Gastroesophageal sphincter (tissue), 4 donors: ENCODE measurements around the gene NELL1. TPM values are rescaled to one million over a fixed set of nuclear protein-coding genes. Genes with fewer than 3 reads are reported as not detected.

Experiments
- ATAC-seq: fragments of 150-250 bp; one replicate; pipeline ENCODE4 v1.9.1; 2016; ENCODE audit warnings: mild to moderate bottlenecking, moderate library complexity
- H3K27ac ChIP-seq, 4 donors: fragments of 200-600 bp; sonication (generic) in 3 of 4; 1 replicate in 3 of 4; 2 replicates in 1 of 4; pipeline ENCODE4 v1.5.1; 2016 to 2019
- H3K27me3 ChIP-seq: fragments of 200-600 bp; sonication (generic); one replicate; pipeline ENCODE4 v1.5.1; 2019
- H3K36me3 ChIP-seq, 2 donors: fragments of 200-600 bp; sonication (generic); one replicate each; pipeline ENCODE4 v1.5.1; 2019; ENCODE audit warnings: control low read depth in 1 of 2
- H3K4me1 ChIP-seq, 3 donors: fragments of 200-600 bp; sonication (generic); 1 replicate in 2 of 3; 2 replicates in 1 of 3; pipeline ENCODE4 v1.5.1; 2016 to 2019; ENCODE audit warnings: control low read depth in 2 of 3
- H3K4me3 ChIP-seq, 2 donors: fragments of 200-600 bp; sonication (generic); one replicate each; pipeline ENCODE4 v1.5.1; 2019; ENCODE audit warnings: mild to moderate bottlenecking in 1 of 2, moderate library complexity in 1 of 2
- H3K9me3 ChIP-seq, 3 donors: fragments of 200-600 bp; sonication (generic); one replicate each; pipeline ENCODE4 v1.5.1; 2017 to 2019; ENCODE audit warnings: control low read depth in 2 of 3
- EP300 ChIP-seq: sonication (generic); formaldehyde crosslinking; IDR thresholded peaks from one replicate; pipeline ENCODE4 v1.6.1; 2017; ENCODE audit warnings: antibody characterized with exemption, mild to moderate bottlenecking
- POLR2A ChIP-seq, 2 donors: fragments of 450-650 bp; IDR thresholded peaks; one replicate each; pipeline ENCODE4 v1.6.1; 2017; ENCODE audit warnings: antibody characterized with exemption in 2 of 2, mild to moderate bottlenecking in 2 of 2, moderate library complexity in 1 of 2
- POLR2AphosphoS5 ChIP-seq: sonication (generic); formaldehyde crosslinking; IDR thresholded peaks from one replicate; pipeline ENCODE4 v1.6.1; 2017; ENCODE audit warnings: antibody characterized with exemption
- WGBS, 2 donors: methylation state at CpG; one replicate each; pipeline ENCODE4 v1.1.5; 2018; ENCODE audit warnings: low coverage in 1 of 2; 5-methylcytosine and 5-hydroxymethylcytosine counted together
- total RNA-seq, 4 donors: library from RNA; depleted of rRNA; stranded (reverse); fragments of >200 nt; gene quantifications; one replicate each; pipeline ENCODE4 v1.1.0, GENCODE V29; 2016
- TF ChIP-seq, protein P1 (sequence below), 4 experiments: fragments of 200-600 bp in 2 of 4; fragments of 450-650 bp in 2 of 4; sonication (generic) in 1 of 4; IDR thresholded peaks; one replicate each; pipeline ENCODE4 v1.5.1; 2017 to 2019; ENCODE audit warnings: antibody characterized with exemption in 4 of 4, mild to moderate bottlenecking in 2 of 4, moderate library complexity in 2 of 4

Gene NELL1
- total RNA-seq, 4 donors from 2014 or later: 0.27 to 3.0 (median 1.5) TPM

DNA sequence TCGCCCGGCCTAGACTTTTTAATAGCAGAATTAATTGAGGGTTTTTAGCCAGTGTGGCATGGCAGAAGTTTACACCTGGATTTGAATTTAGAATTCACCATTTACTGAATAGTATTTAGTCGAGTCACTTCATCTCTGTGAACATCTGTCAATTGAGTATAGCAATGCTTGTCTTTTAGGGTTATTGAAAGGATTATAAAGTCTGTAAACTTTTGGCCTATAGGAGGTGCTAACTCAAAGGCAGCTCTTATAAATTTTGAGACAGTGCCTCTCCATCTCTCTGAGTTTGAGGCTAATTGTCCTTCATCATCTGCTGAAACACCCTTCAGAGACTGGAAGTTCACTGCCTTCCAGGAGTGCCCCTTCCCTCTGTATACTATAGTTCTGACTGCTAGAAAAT, 205.0 kb downstream of the NELL1 start:
- ATAC-seq: no peak
- 95 to 100% methylated on average over 3 of the region's 3 CpGs for WGBS, 2 donors

DNA sequence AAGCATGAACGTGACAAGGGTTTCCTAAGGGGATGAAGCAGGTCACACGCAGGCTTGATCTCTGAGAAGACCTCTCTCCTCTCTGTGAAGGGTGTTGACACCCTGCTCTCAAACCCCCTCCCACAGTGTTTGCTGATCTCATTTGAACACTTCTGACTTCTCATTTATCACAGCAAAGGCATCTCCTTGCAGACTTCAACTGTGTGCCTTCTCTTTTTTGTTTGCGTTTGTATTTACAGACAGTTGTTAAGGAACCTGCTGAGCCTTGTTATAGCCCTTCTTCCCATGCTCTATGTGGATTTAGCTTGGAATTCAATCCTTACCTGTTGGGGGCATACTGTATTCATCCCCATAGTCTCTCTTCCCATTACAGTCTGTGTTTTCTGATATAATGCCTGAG, 206.5 kb downstream of the NELL1 start:
- no peaks in the 10 kb centered on the region for H3K27me3 ChIP-seq
- no peak for TF ChIP-seq EP300
- no peak for TF ChIP-seq POLR2AphosphoS5
- TF ChIP-seq, protein P1, sequence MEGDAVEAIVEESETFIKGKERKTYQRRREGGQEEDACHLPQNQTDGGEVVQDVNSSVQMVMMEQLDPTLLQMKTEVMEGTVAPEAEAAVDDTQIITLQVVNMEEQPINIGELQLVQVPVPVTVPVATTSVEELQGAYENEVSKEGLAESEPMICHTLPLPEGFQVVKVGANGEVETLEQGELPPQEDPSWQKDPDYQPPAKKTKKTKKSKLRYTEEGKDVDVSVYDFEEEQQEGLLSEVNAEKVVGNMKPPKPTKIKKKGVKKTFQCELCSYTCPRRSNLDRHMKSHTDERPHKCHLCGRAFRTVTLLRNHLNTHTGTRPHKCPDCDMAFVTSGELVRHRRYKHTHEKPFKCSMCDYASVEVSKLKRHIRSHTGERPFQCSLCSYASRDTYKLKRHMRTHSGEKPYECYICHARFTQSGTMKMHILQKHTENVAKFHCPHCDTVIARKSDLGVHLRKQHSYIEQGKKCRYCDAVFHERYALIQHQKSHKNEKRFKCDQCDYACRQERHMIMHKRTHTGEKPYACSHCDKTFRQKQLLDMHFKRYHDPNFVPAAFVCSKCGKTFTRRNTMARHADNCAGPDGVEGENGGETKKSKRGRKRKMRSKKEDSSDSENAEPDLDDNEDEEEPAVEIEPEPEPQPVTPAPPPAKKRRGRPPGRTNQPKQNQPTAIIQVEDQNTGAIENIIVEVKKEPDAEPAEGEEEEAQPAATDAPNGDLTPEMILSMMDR (IDR thresholded peaks at IDR 0.05): no peak
- no peak for TF ChIP-seq POLR2A (IDR thresholded peaks at IDR 0.05)
- no peak for ATAC-seq
- H3K36me3 ChIP-seq: no peaks in the 10 kb centered on the region
- no peaks in the 10 kb centered on the region for H3K9me3 ChIP-seq
- no peaks in the 10 kb centered on the region for H3K4me1 ChIP-seq
- H3K4me3 ChIP-seq: no peak overlapping the region
- H3K27ac ChIP-seq: no peak overlapping the region
- 58 to 59% methylated on average over 2 to 3 of the region's 3 CpGs for WGBS, 2 donors

More for the DNA sequence above, 205.0 kb downstream of the NELL1 start:
- Histone ChIP-seq H3K27ac (no peak overlapping the region), H3K36me3 (no peaks in the 10 kb centered on the region), H3K9me3 (no peaks in the 10 kb centered on the region), H3K27me3 (no peaks in the 10 kb centered on the region), H3K4me3 (no peak overlapping the region), H3K4me1 (no peaks in the 10 kb centered on the region)
- TF ChIP-seq EP300 (no peak), POLR2A (IDR thresholded peaks at IDR 0.05) (no peak), POLR2AphosphoS5 (no peak)
- TF ChIP-seq, protein P1 (IDR thresholded peaks at IDR 0.05): no peak

DNA sequence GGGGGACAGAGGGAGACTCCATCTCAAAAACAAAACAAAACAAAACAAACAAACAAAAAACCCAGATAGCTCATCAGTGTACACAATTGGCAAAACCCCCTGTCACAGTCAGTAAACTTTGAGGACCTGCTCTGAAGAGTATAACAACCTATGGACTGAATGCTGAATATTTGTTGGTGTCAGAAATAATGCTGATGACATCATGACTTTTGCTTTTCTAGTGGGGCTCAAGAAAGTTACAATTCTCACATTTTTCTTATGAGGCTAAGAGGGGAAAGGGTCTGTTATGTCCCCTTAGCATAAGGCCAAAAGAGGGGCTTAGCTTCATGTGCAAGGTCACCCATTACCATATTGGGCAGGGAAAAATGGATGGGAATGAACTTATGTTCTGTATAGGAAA, 207.4 kb downstream of the NELL1 start:
- H3K4me1 ChIP-seq: no peaks in the 10 kb centered on the region
- no peaks in the 10 kb centered on the region for H3K9me3 ChIP-seq
- no peaks in the 10 kb centered on the region for H3K36me3 ChIP-seq
- no peak for ATAC-seq
- no peaks in the 10 kb centered on the region for H3K27me3 ChIP-seq
- no peak for TF ChIP-seq POLR2AphosphoS5
- no peak for TF ChIP-seq POLR2A (IDR thresholded peaks at IDR 0.05)
- H3K4me3 ChIP-seq: no peak overlapping the region
- no peak overlapping the region for H3K27ac ChIP-seq

DNA sequence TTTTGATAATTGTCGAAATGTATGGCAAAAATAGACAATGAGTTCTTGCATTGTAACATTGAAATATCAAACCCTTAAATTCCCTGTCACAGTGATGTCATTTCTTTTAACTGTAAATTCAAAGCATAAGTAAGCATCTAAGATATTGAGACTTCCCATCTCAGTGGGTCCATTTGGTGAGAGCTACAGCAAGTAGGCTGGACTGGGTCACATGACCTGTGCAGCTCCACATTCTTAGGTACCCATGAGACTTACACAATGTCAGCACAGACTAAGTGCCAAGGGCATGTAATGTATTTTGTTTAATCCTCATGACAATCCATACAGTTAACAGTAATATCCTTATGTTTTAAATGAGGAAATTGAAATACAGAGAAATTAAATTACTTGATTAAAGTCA, 210.7 kb downstream of the NELL1 start:
- Histone ChIP-seq H3K27me3 (peaks cover 3% of the 10 kb centered on the region), H3K36me3 (no peaks in the 10 kb centered on the region), H3K4me3 (no peak overlapping the region), H3K27ac (no peak overlapping the region), H3K4me1 (no peaks in the 10 kb centered on the region), H3K9me3 (no peaks in the 10 kb centered on the region)
- ATAC-seq: no peak
- WGBS, 2 donors: 86 to 90% methylated on average over 1 of the region's 1 CpG
- TF ChIP-seq POLR2A (IDR thresholded peaks at IDR 0.05): no peak

DNA sequence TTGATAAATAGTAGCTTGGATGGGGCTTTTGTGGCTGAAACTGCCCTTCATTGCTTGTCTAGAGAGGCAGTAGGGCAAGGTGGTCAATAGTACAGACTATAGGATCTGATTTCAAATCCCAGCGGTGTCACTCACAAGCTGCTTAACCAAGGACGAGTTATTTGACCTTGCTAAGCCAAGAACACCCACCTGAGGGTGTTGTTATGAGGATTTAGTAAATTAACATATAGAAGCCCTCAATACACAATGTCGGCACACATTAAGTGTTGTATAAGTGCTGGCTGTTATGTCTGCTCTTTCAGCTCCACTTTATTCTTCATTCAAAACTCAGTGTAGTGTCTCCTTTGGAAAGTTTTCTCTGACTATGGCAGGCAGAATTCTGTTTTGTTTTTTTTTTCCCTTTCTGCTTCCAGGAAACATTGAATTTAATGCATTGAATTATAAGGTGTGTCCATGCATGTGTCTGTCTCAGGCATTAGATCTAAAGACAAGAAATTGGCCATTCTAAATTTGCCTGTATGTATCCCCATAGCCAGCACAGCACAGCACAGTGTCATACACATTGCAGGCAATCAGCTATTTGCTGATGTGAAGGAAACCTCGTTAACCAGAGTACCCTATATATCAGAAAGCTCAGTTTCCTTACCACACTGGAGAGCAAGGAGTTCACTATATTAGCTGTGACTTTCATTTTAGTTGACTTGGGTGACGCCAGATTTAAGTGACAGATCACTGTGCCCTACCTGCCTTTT, 212.1 kb downstream of the NELL1 start:
- ATAC-seq: no peak

DNA sequence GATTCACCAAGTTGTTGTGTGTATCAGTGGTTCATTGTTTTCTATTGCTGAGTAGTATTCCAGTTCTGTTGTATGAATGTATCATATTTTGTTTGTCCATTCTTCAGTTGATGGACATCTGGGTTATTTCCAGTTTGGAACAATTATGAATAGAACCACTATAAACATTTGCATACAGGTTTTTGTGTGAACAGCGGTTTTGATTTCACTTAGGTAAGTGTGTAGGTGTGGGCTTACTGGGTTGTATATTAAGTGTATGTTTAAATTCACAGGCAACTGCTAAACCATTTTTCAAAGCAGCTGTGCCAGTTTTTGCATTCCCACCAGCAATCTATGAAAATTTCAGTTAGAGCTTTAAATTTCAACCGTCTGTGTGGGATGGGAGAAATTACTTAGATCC, 217.8 kb downstream of the NELL1 start:
- H3K27ac ChIP-seq: no peak overlapping the region
- H3K27me3 ChIP-seq: peaks cover 10% of the 10 kb centered on the region
- H3K9me3 ChIP-seq: no peaks in the 10 kb centered on the region
- no peak overlapping the region for H3K4me3 ChIP-seq
- no peak for ATAC-seq
- TF ChIP-seq POLR2A (IDR thresholded peaks at IDR 0.05) (no peak), EP300 (no peak), POLR2AphosphoS5 (no peak)
- TF ChIP-seq, protein P1 (IDR thresholded peaks at IDR 0.05): no peak
- no peaks in the 10 kb centered on the region for H3K4me1 ChIP-seq
- H3K36me3 ChIP-seq: no peaks in the 10 kb centered on the region
- WGBS, 2 donors: 64 to 73% methylated on average over 2 of the region's 2 CpGs

More for the DNA sequence above, 212.1 kb downstream of the NELL1 start:
- no peak overlapping the region for H3K27ac ChIP-seq
- H3K4me1 ChIP-seq: no peaks in the 10 kb centered on the region
- TF ChIP-seq EP300 (no peak), POLR2A (IDR thresholded peaks at IDR 0.05) (no peak), POLR2AphosphoS5 (no peak)
- TF ChIP-seq, protein P1 (IDR thresholded peaks at IDR 0.05): no peak
- H3K4me3 ChIP-seq: no peak overlapping the region
- no peaks in the 10 kb centered on the region for H3K9me3 ChIP-seq
- H3K36me3 ChIP-seq: no peaks in the 10 kb centered on the region
- peaks cover 10% of the 10 kb centered on the region for H3K27me3 ChIP-seq
- WGBS, 2 donors: 48 to 62% methylated on average over 5 of the region's 5 CpGs
